Eye (tissue), 1 donor: ENCODE data around the gene SLC9C2.
"Not testable (repeated sequence)": the region's sequence is repeated elsewhere in the genome, so short reads cannot be mapped to it uniquely, and the experiment has no call there.

Experiments
- DNase-seq: peaks from one replicate; pipeline ENCODE4 v3.0.0-alpha.2; 2015

SLC9C2 gene

GRCh38 chr1:173603056-173603591 lies at the start of gene SLC9C2:
Gene SLC9C2 (minus strand): TSS chr1:173603072. CDS start chr1:173601776, 1,296 bp downstream.
- no peak for DNase-seq

- no peak for DNase-seq
Observed at GRCh38 chr1:173648880-173649605, 46.2 kb upstream of the SLC9C2 start.

- no peak for DNase-seq
Observed at GRCh38 chr1:173646656-173647055, 43.8 kb upstream of the SLC9C2 start.

DNA sequence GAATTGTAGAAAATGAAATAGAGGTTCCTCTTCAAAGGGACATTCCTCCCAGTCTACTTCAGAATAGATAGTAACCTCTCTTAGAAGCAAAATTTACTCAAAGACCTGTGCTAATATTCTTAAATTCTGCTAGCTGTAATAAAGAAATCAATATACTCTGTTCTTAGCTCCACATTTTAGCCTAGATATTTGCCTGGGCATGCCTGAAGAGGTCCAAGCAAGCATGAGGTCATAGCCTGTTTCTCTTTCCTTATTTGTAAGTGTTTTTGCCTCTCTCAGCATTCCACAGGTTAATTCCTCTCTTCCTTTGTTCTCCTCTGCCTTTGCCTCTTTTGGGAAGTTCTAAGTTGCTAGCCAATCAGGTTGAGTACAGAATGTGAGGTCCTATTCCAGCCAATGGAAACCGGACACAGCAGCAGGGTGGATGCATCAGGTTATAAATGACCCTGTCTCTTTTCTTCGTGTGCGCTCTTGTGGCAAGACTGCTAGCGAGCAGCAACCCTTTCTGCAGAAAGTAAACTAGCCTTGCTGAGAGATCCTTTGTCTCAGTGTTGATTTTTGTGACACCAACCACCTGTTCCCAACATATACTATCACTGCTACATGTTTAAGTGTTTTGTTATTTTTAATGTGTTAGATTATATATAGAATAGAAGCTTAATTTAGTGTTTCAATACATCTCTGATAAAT lies 39.7 kb upstream of the SLC9C2 start:
- DNase-seq: not testable (repeated sequence)

DNA sequence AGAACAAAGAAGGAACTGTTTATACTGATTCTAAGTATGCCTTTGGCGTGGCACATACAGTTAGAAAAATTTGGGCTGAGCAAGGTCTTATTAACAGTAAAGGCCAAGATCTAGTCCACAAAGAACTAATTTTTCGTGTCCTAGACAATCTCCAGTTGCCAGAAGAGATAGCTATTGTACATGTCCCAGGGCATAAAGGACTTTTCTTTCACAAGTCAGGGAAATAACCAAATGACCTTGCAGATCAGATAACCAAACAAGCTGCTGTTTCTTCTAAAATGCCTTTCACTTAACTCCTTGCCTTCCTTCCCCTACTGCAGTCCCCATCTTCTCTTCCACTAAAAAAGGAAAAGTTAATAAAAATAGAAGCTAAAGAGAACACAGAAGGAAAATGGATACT lies 36.2 kb upstream of the SLC9C2 start:
- no peak for DNase-seq

- no peak for DNase-seq
Observed at GRCh38 chr1:173638043-173639021, 35.5 kb upstream of the SLC9C2 start.

DNA sequence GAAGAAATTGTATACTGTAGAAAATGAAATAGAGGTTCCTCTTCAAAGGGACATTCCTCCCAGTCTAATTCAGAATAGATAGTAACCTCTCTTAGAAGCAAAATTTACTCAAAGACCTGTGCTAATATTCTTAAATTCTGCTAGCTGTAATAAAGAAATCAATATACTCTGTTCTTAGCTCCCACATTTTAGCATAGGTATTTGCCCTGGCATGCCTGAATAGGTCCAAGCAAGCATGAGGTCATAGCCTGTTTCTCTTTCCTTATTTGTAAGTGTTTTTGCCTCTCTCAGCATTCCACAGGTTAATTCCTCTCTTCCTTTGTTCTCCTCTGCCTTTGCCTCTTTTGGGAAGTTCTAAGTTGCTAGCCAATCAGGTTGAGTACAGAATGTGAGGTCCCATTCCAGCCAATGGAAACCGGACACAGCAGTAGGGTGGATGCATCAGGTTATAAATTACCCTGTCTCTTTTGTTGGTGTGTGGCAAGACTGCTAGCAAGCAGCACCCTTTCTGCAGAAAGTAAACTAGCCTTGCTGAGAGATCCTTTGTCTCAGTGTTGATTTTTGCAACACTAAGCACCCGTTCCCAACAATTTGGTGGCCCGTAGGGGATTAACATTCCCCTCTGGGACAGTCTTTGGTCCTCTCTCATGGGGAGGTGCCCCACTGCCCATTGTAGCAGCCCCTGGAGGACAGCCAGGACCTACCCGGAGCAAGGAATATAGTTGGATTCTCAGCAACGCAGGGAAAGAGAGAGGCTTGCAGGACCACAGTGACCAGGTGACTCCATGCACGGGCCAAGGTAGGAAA lies 34.6 kb upstream of the SLC9C2 start:
- DNase-seq: not testable (repeated sequence)

- no peak for DNase-seq
Observed at GRCh38 chr1:173635116-173635515, 32.2 kb upstream of the SLC9C2 start, which contains the start of gene TEX50. Gene TEX50 (plus strand): TSS chr1:173635338. CDS start chr1:173635522, 184 bp downstream.

DNA sequence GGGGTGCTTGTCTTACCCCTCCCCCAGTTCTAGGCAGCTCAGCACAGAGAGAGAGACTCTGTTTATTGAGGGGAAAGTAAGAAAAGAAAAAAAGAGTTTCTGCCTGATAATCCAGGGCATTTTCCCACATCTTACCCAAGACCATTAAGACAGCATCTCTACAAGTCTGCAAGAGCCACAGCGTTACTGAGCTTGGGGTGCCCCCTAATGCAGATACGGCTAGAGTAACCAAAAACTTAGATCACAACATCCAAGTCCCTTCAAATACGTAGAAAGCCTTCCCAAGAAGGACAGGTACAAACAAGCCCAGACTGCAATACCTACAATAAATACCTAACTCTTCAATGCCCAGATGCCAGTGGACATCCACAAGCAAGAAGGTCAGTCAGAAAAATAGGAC lies 26.0 kb upstream of the SLC9C2 start:
- DNase-seq: no peak

GRCh38 chr1:173627269-173627668 lies 24.4 kb upstream of the SLC9C2 start:
- no peak for DNase-seq

DNA sequence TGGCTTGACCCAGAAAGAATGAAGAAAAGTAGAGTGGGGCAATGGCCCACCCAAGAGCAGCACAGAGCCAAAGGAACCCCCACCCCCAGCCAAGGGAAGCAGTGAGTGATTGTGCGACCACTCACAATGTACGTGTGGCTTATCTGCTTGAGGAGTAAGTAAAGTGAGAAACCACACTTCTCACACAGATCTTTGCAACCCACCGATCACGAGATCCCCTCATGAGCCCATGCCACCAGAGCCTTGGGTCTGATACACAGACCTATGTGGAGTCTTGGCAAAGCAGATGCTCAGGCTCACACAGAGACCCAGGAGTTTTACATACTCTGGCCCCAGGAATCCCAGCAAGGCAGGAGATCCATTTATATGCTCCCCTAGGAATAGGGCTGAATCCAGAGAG lies 14.0 kb upstream of the SLC9C2 start:
- no peak for DNase-seq

- DNase-seq: not testable (repeated sequence)
Observed at GRCh38 chr1:173613086-173613485, 10.2 kb upstream of the SLC9C2 start.

- no peak for DNase-seq
Observed at GRCh38 chr1:173608503-173609216, 5.8 kb upstream of the SLC9C2 start.

DNA sequence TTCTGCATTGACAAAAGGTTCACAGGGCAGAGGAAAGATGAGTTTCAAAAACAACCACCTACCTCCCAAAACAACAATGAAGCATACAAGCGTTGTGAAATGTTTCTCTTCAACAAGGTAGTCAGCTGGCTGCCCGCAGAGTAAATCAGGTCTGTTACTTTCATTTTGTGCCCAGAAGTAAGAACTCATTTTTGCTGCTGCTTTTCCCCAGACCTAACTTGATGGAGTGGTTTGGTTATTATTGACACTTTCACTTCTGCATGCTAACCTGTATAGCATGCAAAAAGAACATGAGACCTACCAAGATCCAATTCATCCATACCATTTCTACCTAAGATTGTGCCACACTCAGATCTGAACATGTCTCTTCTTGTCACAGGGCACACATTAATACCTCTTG lies 1.3 kb downstream of the SLC9C2 start:
- DNase-seq: no peak

DNA sequence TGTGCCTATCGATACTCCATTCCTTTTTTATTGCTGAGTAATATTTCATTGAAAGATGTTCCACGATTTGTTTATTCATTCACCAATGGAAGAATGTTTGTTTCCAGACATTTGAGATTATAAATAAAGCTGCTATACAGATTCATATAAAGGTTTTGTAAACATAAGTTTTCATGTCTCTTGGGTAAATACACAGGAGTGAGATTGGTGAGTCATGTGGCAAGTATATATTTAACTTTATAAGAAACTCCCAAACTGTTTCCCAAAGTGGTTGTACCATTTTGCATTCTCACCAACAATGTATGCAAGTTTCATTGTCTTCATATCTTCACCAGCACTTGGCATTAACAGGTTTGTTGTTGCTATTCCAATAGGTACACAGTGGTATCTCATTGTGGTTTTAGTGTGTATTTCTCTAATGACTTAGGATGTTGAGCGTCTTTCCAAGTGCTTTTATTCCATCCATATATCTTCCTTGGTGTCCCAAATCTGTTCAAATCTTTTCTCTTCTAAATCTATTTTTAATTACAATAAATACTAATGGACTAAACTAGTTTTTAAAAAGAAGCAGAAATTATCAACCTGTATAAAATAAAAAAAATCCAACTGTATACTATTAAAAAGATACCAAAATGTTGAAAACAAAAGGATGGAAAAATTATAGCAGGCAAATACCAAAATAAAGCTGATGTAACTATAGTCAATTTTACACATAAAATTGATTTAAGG lies 6.6 kb downstream of the SLC9C2 start:
- DNase-seq: no peak

DNA sequence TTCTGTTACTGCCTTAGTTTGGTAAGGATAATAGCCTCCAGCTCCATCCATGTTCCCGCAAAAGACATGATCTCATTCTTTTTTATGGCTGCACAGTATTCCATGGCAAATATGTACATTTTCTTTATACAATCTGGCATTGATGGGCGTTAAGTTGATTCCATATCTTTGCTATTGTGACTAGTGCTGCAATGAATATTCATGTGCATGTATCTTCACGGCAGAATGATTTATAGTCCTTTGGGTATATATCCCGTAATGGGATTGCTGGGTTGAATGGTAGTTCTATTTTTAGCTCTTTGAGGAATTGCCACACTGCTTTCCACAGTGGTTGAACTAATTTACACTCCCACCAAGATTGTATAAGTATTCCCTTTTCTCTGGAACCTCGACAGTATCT lies 11.7 kb downstream of the SLC9C2 start:
- not testable (repeated sequence) for DNase-seq

DNA sequence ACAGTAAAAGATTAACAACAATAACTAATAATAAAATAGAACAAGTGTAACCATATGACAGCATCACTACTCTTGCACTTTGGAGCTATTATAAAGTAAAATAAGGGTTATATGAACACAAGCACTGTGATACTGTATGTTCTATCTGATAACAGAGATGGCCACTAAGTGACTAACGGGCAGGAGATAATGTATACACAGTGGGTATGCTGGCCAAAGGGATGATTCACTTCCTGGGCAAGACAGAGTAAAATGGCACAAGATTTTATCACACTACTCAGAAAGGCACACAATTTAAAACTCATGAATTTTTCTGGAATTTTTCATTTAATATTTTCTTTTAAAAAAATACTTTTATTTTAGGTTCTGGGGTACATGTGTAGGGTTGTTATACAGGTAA lies 12.3 kb downstream of the SLC9C2 start:
- no peak for DNase-seq

DNA sequence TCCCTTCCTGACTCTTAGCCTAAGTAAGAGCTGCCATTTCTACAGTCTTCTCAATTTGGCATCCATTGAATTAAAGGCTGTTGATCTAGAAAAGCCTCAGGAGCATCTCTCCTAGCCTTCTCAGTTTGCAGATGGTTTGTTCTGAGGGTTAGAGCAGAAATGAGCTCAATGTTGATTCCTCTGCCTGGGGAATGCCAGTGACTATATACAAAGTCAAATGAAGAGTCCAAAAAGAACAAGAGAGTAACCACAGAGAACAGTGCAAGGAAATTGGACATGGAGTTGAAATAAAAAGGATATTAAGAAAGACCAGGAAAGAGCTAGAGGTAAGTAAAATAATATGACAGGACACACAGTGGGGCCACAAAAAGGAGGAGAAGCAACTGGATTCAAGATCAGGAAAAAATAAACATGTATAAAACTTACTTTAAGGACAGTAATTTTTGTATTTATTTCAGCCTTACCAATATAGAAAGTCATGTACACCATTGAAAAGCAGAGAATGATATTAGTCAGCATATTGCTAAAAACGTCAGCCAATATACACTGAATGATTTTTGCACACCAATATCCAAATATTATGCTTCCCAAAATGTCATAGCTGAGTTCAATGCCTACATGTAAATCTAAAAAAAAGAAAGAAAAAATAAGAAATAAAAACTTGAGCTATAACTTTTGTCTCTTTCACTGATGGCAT lies 21.3 kb downstream of the SLC9C2 start:
- DNase-seq: no peak

- no peak for DNase-seq
Observed at GRCh38 chr1:173580658-173581057, 22.2 kb downstream of the SLC9C2 start.

DNA sequence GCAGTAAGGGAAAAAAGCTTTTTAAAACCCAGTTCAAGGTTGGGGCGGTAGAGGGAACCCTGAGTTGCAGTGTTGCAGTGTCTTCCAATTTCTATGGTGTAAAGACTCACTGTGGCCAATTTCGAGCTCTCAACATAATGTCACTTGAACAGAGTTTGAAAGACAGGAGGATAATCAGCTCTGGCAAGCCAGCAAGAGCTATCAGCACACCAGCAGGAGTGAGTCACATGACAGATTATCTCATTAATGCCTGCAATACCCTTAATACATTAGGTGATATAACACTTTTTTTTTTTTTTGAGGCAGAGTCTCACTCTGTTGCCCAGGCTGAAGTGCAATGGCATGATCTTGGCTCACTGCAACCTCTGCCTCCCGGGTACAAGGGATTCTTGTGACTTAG lies 22.8 kb downstream of the SLC9C2 start:
- no peak for DNase-seq
